K562 (cell line): Measurements from ENCODE around the gene TOM1L2. TPM values are rescaled to one million over a fixed set of nuclear protein-coding genes. Genes with fewer than 3 reads are reported as not detected.

Experiments used
- CHCHD3 ChIP-seq: fragments of 250-450 bp; sonication (Bioruptor Pico); IDR thresholded peaks from 2 replicates; pipeline ENCODE4 v2.1.2; 2022; ENCODE audit warnings: mild to moderate bottlenecking
- CREB3 ChIP-seq: fragments of 450-650 bp; conservative IDR thresholded peaks from 2 replicates; pipeline ENCODE4 v1.6.1; 2016; ENCODE audit warnings: missing genetic modification characterization, low read depth, mild to moderate bottlenecking, missing compliant biosample characterization, moderate library complexity
- IFI16 ChIP-seq: fragments of 250-450 bp; sonication (Bioruptor Pico); IDR thresholded peaks from 2 replicates; pipeline ENCODE4 v2.1.2; 2022; ENCODE audit warnings: mild to moderate bottlenecking, inconsistent platforms
- KDM4B ChIP-seq, 2 experiments: fragments of 450-650 bp in 1 of 2; sonication (generic) in 1 of 2; IDR thresholded peaks; 2 replicates each; pipeline ENCODE4 v1.6.1; 2016 to 2017; ENCODE audit warnings: borderline replicate concordance in 2 of 2, antibody characterized with exemption in 1 of 2, low read depth in 1 of 2, mild to moderate bottlenecking in 1 of 2
- NFYB ChIP-seq: IDR thresholded peaks from 2 replicates; pipeline ENCODE4 v1.6.1; 2011; ENCODE audit warnings: mild to moderate bottlenecking, moderate library complexity; ENCODE audit not compliant: insufficient read length; ENCODE audit errors: extremely low read depth
- RB1 ChIP-seq: fragments of 450-650 bp; IDR thresholded peaks from 2 replicates; pipeline ENCODE4 v1.6.1; 2017; ENCODE audit warnings: low read depth, mild to moderate bottlenecking
- ZHX1 ChIP-seq: fragments of 150-350 bp; conservative IDR thresholded peaks from 2 replicates; pipeline ENCODE4 v1.6.1; 2014; ENCODE audit warnings: low read length
- ZNF197 ChIP-seq: fragments of 200-800 bp; sonication (Bioruptor generic); IDR thresholded peaks from 2 replicates; pipeline ENCODE4 v1.6.1; 2016; ENCODE audit warnings: low read depth, missing genetic modification characterization, missing compliant biosample characterization
- ZNF584 ChIP-seq: fragments of 200-800 bp; sonication (Bioruptor generic); IDR thresholded peaks from 2 replicates; pipeline ENCODE4 v1.6.1; 2016; ENCODE audit warnings: low read depth, mild to moderate bottlenecking, missing genetic modification characterization, missing compliant biosample characterization
- ZNF76 ChIP-seq: fragments of 250-450 bp; sonication (Bioruptor Pico); IDR thresholded peaks from 2 replicates; pipeline ENCODE4 v1.4.0; 2020; ENCODE audit warnings: mild to moderate bottlenecking, moderate library complexity, borderline replicate concordance
- polyA plus RNA-seq, 8 experiments: library from polyadenylated mRNA; depleted of rRNA in 4 of 8; stranded (reverse) in 5 of 8; unstranded in 3 of 8; fragments of >200 nt; fragmentation: Nextera tagmentation in 2 of 8; fragmentation: Illumina TruSeq in 1 of 8; extraction: Ambion mirVana in 2 of 8; extraction: Trizol in 1 of 8; gene quantifications; 2 replicates each; pipeline versions ENCODE4 v1.2.1 to v1.2.3, GENCODE V29; 2011 to 2014; ENCODE audit warnings: inconsistent platforms in 1 of 8, missing spikeins in 1 of 8
- total RNA-seq, 7 experiments: library from RNA; depleted of rRNA in 6 of 7; stranded (reverse); fragments of >200 nt in 6 of 7; fragmentation: Illumina TruSeq in 2 of 7; extraction: Trizol in 2 of 7; gene quantifications; 2 replicates each; pipeline versions ENCODE4 v1.2.1 to v1.2.3, GENCODE V29; 2011 to 2021; ENCODE audit warnings: low replicate concordance in 1 of 7

TOM1L2 gene
- total and polyA plus RNA-seq, 9 of the 15 experiments (the other 6 are each of a cell fraction or from before 2014, with no cell fraction given) = 0.07 to 6.0 (median 2.5) TPM

- no peak for TF ChIP-seq ZNF76 (CRISPR knock-in tag)
- TF ChIP-seq ZHX1 = no peak
- no peak for TF ChIP-seq CHCHD3
- TF ChIP-seq KDM4B (IDR thresholded peaks at IDR 0.05; ENCODE audit: borderline replicate concordance in 2 of 2, low read depth in 1 of 2) = no peak
- no peak for TF ChIP-seq ZNF584 (CRISPR knock-in tag)
- TF ChIP-seq IFI16 (CRISPR knock-in tag) = no peak
- TF ChIP-seq ZNF197 (CRISPR knock-in tag) = no peak
- TF ChIP-seq CREB3 (tag) = no peak
- no peak for TF ChIP-seq NFYB
- TF ChIP-seq RB1 = no peak
These were observed 152.6 kb downstream of the TOM1L2 start (continued) for GRCh38 chr17:17819561-17819995.
